Embryonic facial prominence (tissue), 1 donor: ENCODE results near the gene P3H3.

ENCODE experiments used
- DNase-seq: peaks from one replicate; pipeline ENCODE4 v3.0.0-alpha.2; 2016; ENCODE audit errors: extremely low spot score

The P3H3 gene

GRCh38 chr12:6826125-6826733, 2.0 kb upstream of the P3H3 start:
- no peak for DNase-seq

DNA sequence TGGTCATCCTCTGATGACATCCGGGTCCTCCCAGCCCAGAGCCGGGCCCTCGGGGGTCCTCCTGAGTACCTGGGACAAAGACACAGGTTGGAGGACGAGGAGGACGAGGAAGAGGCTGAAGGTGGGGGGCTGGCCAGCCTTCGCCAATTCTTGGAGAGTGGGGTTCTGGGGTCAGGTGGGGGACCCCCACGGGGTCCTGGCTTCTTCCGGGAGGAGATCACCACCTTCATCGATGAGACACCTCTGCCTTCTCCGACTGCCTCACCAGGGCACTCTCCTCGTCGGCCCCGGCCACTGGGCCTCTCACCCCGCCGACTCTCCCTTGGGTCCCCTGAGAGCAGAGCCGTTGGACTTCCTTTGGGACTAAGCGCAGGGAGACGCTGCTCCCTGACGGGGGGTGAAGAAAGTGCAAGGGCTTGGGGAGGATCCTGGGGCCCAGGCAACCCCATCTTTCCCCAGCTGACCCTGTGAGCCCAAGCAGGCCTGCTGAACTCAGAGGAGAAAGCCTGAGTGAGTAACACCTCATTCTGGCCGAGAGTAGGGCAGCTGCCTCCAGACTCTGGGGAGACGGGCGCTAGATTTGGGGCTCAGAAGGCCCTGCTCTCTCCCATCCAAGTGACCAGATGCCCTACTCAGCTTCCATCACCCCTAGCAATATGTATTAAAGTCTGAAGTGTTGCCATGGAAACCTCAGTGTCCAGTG, 1.3 kb upstream of the P3H3 start:
- no peak for DNase-seq

GRCh38 chr12:6827437-6827911, 733 bp upstream of the P3H3 start:
- no peak for DNase-seq

- DNase-seq, result no peak
Observed at GRCh38 chr12:6828781-6829535, 751 bp downstream of the P3H3 start.

GRCh38 chr12:6829536-6830220, 1.5 kb downstream of the P3H3 start:
- DNase-seq, result no peak

DNA sequence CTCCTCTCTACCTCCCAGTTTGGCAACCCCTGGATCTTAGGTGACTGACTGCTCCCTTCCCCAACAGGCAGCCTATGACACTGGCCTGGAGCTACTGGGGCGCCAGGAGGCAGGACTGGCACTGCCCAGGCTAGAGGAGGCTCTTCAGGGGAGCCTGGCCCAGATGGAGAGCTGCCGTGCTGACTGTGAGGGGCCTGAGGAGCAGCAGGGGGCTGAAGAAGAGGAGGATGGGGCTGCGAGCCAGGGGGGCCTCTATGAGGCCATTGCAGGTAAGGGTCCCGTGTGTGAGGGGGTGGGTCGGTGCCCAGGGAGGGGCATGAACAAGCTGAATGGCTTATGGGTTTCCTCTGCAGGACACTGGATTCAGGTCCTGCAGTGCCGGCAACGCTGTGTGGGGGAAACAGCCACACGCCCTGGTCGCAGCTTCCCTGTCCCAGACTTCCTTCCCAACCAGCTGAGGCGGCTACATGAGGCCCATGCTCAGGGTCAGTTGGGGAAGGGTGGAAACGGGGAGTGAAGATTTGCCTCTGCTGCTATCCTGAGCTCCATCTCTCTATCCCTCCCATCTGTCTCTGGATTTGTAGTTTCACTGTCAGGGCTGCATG, 2.2 kb downstream of the P3H3 start:
- DNase-seq, result no peak

GRCh38 chr12:6830999-6831398, 2.8 kb downstream of the P3H3 start:
- DNase-seq, result no peak

GRCh38 chr12:6831450-6831995, 3.3 kb downstream of the P3H3 start:
- DNase-seq, result no peak

DNA sequence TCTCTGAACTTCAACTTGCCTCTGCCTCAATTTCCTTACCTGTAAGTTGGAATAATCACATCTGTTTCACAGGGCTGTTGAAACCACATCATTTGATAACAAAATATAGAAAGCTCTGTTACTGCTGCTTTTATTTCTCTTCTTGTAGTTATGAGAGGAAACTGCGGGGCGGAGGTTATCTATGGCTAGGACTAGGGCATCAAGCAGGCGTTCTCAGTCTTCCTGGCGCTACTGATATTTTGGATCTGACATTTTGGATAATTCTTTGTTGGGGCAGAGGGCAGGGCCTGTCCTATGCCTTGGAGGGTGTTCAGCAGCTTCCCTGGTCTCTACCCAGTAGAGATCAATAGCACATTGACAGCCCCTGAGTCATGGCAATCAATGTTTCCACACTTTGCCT, 3.9 kb downstream of the P3H3 start:
- DNase-seq, result no peak

GRCh38 chr12:6833189-6833890, 5.1 kb downstream of the P3H3 start:
- DNase-seq, result no peak

DNA sequence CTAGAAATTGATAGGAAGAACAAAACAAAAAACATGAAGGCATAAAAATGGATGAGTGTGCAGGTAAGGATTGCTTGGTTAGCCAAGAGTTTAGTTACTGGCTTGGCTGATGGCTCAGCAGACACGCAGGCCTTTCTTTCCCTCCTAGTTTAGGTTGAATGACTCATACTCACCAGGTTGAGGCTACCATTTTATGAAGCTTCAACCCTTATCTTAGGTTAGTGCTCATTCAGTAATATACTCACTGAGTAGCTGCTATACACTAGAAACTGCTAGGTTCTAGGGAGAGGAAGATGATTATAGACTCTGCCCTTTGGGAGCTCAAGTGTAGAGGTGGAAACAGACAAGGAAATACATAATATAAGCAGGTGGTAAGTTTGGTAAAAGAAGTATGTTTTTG, 6.0 kb downstream of the P3H3 start:
- no peak for DNase-seq

- no peak for DNase-seq
Observed at GRCh38 chr12:6834873-6835272, 6.7 kb downstream of the P3H3 start.

GRCh38 chr12:6836851-6837250, 8.6 kb downstream of the P3H3 start:
- DNase-seq, result no peak

- no peak for DNase-seq
Observed at GRCh38 chr12:6837370-6838060, 9.3 kb downstream of the P3H3 start.

DNA sequence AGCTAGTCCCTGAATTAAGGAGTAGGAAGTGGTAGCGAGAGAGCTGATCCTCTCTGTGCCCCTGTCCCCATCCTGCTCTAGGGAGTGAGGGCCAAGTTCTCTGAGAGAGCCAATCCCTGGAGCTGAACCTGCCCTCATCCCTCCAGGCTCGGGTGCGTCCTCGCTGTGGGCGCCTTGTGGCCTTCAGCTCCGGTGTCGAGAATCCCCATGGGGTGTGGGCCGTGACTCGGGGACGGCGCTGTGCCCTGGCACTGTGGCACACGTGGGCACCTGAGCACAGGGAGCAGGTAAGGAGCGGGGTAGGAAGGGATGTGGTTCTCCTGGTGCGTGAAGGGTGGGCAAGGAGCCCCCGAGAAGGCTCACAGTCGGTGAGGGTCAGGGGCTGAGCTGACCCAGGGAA, 10.6 kb downstream of the P3H3 start:
- no peak for DNase-seq

DNA sequence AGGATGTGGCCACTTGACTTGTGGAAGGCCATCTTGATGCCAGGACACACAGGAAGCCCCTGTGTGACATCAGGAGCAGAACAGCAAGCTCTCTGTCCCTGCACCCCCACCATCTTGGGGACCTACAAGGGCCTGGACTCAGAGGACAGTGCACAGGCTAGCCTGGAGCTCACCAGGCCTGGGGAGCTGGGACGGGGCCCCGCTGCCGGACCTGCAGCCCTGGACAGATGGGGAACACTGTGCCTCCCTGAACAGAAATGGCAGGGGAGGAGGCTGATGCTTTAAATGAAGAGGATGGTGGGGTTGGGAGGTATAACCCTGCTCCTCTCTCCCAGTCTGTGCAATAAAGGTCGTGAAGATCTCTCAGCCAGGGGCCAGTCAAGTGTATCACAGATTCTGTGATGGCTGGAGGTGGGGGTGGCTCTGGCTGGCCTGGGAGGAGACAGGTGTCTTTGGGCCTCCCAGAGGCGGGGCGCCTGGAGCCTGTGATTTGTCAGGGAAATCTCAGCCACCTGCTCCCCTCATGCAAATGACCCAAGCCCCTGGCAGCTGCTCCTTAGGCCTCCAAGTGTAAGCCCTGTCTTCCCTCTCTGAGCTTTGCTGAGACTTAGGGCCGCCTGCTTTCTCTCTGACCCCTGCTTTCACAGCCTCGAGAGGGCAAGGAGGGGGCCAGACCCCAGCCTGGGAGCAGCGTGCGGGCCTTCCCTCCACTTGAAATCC, 11.4 kb downstream of the P3H3 start:
- DNase-seq, result no peak

DNA sequence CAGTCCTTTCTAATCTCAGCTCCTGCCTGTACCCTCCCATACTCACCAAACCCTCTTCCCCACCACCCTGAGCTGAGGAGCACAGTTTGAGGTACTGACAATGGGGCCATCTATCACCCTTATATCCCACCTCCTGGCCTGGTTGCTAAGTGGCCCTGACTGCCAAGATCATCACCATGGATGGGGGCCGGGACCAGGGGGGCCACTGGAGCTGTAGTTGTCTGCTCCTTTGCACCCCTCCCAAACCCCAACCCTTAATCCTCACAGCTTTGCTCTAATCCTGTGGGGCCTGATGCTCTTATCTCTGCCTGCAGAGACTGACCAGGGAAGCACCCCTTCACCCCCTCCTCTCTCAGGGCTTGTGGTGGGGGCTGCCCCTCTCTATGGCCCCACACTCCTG, 12.1 kb downstream of the P3H3 start:
- DNase-seq, result no peak

GRCh38 chr12:6840761-6841515, 12.7 kb downstream of the P3H3 start, which contains the start of gene GNB3:
GNB3 (plus strand) TSS chr12:6840925; CDS start chr12:6841288, 363 bp downstream.
- no peak for DNase-seq

GRCh38 chr12:6842075-6842474, 13.9 kb downstream of the P3H3 start:
- DNase-seq, result no peak
